HPDE6-E6E7 (cell line): ENCODE data around the gene DDX24.

Experiments
- DNase-seq: peaks from one replicate; pipeline ENCODE4 v3.0.0; 2011; ENCODE audit warnings: missing footprints; ENCODE audit errors: extremely low spot score

DDX24 gene

GRCh38 chr14:94113908-94114588, 33.0 kb upstream of the DDX24 start:
- DNase-seq = no peak

GRCh38 chr14:94113490-94113889, 32.5 kb upstream of the DDX24 start:
- DNase-seq = no peak

GRCh38 chr14:94113073-94113472, 32.1 kb upstream of the DDX24 start:
- no peak for DNase-seq

GRCh38 chr14:94112513-94113063, 31.6 kb upstream of the DDX24 start:
- DNase-seq = no peak

GRCh38 chr14:94111276-94112095, 30.5 kb upstream of the DDX24 start:
- no peak for DNase-seq

GRCh38 chr14:94110552-94111181, 29.7 kb upstream of the DDX24 start, which contains the start of gene IFI27:
Gene IFI27, plus strand, starts transcription at chr14:94110736.
- peak; percentile 79 for DNase-seq

GRCh38 chr14:94109915-94110250, 28.9 kb upstream of the DDX24 start:
- no peak for DNase-seq

GRCh38 chr14:94104731-94105130, 23.7 kb upstream of the DDX24 start:
- no peak for DNase-seq

GRCh38 chr14:94103554-94104150, 22.6 kb upstream of the DDX24 start:
- DNase-seq = no peak

- DNase-seq = no peak
These were observed 21.9 kb upstream of the DDX24 start for GRCh38 chr14:94102768-94103482.

- no peak for DNase-seq
These were observed 20.7 kb upstream of the DDX24 start for GRCh38 chr14:94101748-94102147.

GRCh38 chr14:94100847-94101246, 19.8 kb upstream of the DDX24 start:
- no peak for DNase-seq

- no peak for DNase-seq
These were observed 18.0 kb upstream of the DDX24 start for GRCh38 chr14:94099006-94099405.

- no peak for DNase-seq
These were observed 17.5 kb upstream of the DDX24 start for GRCh38 chr14:94098326-94098992.

GRCh38 chr14:94097091-94097490, 16.1 kb upstream of the DDX24 start:
- no peak for DNase-seq

- DNase-seq = no peak
These were observed 12.4 kb upstream of the DDX24 start for GRCh38 chr14:94093418-94093817.

- DNase-seq = no peak
These were observed 8.5 kb upstream of the DDX24 start for GRCh38 chr14:94089479-94089878.

- no peak for DNase-seq
These were observed 7.5 kb upstream of the DDX24 start for GRCh38 chr14:94088516-94088915.

- no peak for DNase-seq
These were observed 6.9 kb upstream of the DDX24 start for GRCh38 chr14:94087891-94088290.

- DNase-seq = peak; percentile 20
These were observed 401 bp upstream of the DDX24 start for GRCh38 chr14:94081386-94081820.
